Fibroblast of pulmonary artery (primary cell): Measurements from ENCODE around the gene PTGIS.

Source experiments
- DNase-seq: peaks from one replicate; pipeline ENCODE4 v3.0.0-alpha.2; 2010; ENCODE audit warnings: low read depth
- H3K4me3 ChIP-seq: replicated peaks from 2 replicates; pipeline ENCODE4 v1.5.1; 2011; ENCODE audit warnings: low read depth, mild to moderate bottlenecking, control low read depth, low read length, moderate library complexity
- TF ChIP-seq, protein P1 (sequence below): IDR thresholded peaks from 2 replicates; pipeline ENCODE4 v1.5.1; 2011; ENCODE audit warnings: mild to moderate bottlenecking, control low read depth, low read length, inconsistent platforms; ENCODE audit errors: missing control alignments

Gene PTGIS

DNA sequence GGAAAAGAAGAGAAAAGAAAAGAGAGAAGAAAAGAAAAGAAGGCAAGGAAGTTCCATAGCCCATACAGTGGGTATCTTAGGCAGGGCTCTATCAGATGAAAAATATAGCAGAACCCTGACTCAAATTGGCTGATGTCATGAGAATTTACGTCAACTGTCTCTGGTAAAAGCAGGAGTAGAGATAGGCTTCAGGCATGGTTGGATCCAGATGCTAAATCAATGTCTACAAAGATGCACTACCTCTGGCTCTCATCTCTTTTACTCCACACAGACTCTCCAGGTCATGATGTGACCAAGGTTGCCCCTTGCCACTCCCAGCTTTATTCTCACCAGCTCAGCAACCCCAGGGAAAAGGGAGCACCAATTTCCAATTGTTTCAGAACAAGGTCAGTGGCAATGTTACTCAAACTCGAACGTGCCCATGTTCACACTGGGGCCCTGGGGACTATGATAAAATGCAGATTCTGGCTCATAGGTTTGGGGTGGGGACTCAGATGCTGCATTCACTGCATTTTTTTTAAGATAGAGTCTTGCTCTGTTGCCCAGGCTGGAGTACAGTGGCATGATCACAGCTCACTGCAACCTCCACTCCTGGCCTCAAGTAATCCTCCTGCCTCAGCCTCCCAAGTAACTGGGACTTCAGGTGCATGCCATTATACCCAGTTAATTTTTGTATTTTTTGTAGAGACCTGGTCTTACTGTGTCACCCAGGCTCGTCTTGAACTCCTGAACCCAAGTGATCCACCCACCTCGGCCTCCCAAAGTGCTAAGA is 33.4 kb upstream of the PTGIS start:
- TF ChIP-seq, protein P1, sequence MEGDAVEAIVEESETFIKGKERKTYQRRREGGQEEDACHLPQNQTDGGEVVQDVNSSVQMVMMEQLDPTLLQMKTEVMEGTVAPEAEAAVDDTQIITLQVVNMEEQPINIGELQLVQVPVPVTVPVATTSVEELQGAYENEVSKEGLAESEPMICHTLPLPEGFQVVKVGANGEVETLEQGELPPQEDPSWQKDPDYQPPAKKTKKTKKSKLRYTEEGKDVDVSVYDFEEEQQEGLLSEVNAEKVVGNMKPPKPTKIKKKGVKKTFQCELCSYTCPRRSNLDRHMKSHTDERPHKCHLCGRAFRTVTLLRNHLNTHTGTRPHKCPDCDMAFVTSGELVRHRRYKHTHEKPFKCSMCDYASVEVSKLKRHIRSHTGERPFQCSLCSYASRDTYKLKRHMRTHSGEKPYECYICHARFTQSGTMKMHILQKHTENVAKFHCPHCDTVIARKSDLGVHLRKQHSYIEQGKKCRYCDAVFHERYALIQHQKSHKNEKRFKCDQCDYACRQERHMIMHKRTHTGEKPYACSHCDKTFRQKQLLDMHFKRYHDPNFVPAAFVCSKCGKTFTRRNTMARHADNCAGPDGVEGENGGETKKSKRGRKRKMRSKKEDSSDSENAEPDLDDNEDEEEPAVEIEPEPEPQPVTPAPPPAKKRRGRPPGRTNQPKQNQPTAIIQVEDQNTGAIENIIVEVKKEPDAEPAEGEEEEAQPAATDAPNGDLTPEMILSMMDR: no peak
- DNase-seq: no peak
- H3K4me3 ChIP-seq: no peak overlapping the region

DNA sequence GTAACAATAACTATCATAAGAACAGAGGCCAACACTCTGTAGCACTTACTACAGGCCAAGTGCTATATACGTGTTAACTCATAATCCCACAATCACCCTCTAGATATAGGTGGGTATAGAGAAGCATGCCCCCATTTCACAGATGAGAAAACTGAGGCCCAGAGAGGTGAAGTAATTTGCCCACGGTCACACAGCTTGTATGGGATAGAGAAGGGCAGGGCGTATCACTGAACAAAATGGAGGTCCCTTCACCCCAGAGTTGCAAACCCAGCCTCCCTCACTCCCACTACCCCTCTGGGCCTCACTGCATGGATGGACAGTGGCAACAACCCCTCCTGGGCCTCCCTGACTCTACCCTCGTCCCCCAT is 31.8 kb upstream of the PTGIS start:
- no peak for DNase-seq
- TF ChIP-seq, protein P1: no peak
- H3K4me3 ChIP-seq: no peak overlapping the region

DNA sequence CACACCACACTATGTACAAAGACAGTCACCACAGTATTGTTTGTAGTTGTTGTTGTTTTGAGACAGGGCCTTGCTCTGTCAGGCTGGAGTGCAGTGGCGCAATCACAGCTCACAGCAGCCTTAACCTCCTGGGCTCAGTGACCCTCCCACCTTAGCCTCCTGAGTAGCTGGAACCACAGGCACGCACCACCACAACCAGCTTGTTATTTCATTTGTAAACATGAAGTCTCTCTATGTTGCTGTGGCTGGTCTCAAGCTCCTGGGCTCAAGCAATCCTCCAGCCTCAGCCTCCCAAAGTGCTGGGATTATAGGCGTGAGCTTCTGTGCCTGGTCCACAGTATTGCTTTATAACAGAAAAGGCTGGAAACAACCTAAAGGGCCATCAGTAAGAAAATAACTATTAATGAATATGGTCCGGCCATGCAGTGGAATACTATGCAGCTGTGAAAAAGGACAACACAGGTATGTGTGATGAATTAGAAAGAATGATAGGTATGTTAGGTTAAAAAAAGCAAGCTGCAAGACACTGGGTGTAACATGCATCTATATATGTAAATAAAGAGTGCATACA is 30.0 kb upstream of the PTGIS start:
- DNase-seq: no peak
- no peak overlapping the region for H3K4me3 ChIP-seq
- TF ChIP-seq, protein P1: no peak

DNA sequence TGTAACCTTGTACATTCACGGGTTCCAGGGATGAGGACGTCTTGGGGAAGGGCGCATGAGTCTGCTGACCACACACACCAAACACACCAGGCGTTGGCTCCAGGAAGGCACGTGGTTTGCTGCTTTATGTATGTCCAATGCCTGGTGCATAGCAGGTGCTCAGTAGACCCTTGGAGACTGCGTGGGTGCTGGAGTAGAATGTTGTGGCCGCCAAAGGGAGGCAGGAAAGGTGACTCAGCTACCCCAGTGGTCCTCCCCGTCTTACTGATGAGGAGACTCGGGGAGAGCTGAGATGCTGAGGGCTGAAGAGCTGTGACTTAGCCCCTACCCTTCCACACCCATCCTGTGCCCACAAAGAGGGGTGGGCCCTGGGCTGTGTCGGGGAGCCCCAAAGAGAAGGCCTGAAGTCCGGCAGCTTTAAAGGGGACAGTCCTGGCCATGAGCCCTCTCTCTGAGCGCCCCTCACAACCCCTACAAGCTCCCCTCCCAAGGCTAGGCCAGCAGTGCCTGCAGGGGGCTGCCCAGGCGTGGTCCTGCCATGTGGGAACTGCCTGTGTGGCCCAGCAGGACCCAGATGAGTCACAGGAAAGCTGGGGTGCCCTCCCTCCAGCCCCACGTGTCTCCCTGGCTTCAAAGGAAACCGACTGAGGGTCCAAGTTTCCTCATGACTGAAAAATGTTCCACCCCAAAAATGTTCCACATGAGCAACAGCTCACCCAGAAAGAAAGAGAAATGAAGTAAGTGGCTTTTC is 28.0 kb upstream of the PTGIS start:
- TF ChIP-seq, protein P1: no peak
- H3K4me3 ChIP-seq: no peak overlapping the region
- DNase-seq: peak; percentile 45

DNA sequence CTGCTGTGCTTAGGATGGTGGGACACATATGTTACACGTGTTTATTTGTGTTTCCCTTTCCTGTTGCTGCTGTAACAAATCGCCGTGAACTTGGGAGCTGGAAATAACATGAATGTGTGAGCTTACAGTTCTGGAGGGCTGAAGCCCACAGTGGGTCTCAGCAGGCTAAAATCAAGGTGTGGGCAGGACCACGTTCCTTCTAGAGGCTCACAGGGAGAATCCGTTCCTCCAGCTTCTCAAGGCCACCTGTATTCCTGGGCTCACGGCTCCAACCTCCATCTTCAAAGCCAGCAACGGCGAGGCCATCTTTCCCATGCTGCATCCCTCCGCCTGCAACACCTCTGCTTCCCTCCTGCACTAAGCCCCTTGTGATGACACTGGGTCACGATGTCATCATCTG is 27.4 kb upstream of the PTGIS start:
- DNase-seq: no peak
- TF ChIP-seq, protein P1: no peak
- H3K4me3 ChIP-seq: no peak overlapping the region

DNA sequence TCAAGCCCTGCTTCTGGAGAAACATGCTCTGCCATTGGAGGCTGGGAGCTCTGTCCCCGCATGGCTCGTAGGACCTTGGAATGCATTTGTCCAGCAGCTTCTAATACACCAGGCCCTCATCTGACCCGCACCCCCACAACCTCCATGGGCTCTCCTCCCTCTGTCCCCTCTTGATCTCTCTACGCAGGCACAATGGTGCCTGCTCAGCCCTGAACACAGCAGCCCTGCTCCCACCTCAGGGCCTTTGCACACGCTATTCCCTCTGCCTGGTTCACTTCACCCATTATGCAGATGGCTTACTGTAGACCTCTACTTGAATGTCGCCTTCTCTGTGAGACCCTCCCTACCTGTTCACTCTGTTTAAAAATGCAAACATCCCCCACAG is 27.0 kb upstream of the PTGIS start:
- H3K4me3 ChIP-seq: no peak overlapping the region
- DNase-seq: no peak
- TF ChIP-seq, protein P1: no peak
